ENCODE measurements around the gene TGM3. TPM values are rescaled to one million over a fixed set of nuclear protein-coding genes. Genes with fewer than 3 reads are reported as not detected.

TGM3 gene
- total RNA-seq, 1 donor from 2014 or later: not detected

GRCh38 chr20:2337142-2337541, 41.3 kb downstream of the TGM3 start:
- no peak for DNase-seq (ENCODE audit: low read depth, low spot score)

DNA sequence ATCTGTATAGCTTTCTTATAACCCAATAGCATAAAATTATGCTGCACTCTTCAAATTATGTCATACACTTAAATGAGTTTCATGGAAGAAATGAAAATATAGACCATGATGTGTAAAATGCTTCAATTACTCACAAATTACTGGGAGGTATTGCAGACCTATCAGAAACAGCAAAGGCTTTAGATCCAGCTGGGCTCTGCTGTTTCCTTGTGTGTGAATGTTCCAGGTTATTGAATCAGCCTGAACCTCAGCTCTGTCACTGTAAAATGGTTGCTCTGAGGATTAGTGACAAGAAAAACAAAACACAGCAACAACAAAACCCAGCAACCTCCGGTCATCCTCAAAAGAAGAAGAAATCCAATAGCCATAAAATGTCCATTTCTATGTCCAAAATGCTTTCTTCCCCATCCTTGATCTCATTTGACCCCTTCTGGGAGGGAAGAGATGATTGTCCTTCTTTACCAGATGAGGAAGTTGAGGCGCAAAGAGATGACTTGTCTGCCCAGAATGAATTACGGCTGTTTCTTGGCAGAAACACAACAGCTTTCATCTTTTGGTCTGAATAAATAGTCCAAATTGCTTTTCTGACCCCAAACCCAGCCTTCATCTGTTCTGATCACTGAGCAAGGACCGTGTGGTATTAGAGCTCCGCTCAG, 42.7 kb downstream of the TGM3 start:
- no peak for DNase-seq (ENCODE audit: low read depth, low spot score)

GRCh38 chr20:2340136-2340535, 44.3 kb downstream of the TGM3 start:
- no peak for DNase-seq (ENCODE audit: low read depth, low spot score)

DNA sequence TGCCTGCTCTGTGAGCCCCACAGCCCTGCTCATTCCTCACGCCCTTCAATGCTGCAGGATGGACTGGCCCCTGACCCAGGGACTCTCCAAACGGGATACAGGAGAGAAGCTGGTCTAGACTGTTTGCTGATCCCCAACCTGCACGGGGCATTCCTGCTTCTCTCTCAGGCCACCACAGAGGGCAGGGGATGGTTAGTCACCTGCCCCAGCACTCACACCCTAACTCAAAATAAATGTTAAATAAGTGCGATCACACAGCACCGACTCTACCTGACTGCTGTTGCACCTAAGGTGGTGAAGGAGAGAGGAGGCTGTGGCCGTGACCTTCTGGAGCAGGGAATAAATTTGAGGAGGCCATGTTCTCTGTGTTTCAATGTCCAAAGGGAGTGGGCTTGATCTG, 45.0 kb downstream of the TGM3 start:
- DNase-seq (ENCODE audit: low read depth, low spot score): no peak

DNA sequence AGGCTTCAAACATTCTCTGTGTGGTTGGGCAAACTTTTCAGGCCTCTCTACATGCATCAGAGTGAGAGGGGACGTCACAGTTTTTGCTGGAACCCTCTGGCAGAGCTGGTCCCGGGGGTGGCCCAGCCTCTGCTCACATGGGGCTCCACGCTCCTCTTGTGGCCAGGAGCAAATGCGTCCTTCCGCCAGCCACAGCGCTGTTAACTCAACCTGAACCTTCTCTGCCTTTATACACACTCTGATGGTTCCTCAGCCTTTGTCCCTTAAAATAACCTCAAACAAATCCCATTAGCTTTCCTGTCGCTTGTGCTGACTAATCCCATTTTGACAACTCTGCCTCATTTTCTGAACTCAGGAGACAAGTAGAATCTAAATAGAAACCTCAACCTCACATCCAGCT, 45.5 kb downstream of the TGM3 start:
- no peak for DNase-seq (ENCODE audit: low read depth, low spot score)

GRCh38 chr20:2342243-2342642, 46.4 kb downstream of the TGM3 start:
- no peak for DNase-seq (ENCODE audit: low read depth, low spot score)

DNA sequence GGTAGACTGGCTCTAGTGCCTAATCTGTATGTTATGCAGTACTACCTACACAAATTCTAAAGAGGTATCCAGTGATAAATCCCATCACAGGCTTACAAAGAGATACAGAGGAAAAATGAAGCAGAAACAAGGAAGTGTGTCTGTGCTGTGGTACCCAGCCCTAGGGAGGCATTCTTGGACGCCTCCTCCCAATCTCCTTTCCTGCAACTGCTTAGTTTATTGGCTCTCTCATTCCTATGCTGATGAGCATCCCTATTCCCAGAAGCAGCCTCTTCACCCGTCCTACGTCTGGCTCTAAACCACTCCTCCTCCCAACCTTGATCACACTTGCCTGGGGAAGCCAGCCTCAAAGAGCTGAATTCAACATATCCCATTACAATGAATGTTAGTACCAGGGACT, 50.4 kb downstream of the TGM3 start:
- no peak for DNase-seq (ENCODE audit: low read depth, low spot score)

DNA sequence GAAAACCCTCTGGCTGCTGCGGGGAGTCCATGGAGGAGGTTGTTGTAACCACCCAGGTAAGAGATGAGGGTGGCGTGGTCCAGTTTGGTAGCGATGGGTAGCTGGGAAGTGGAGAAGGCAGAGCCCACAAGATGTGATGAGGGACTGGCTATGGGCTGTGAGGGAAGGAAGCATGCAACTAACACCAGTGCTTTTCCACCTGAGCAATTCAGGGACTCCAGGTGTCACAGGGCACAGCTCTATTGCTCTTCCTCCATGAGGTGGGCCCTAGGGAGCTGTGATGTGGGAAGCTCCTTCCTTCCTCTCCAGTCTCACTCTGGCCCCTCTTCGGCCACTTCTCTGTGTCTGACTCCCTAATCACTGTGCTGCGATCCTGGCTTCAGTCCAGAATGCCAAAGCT, 52.5 kb downstream of the TGM3 start:
- DNase-seq (ENCODE audit: low read depth, low spot score): no peak

- DNase-seq (ENCODE audit: low read depth, low spot score): no peak
Observed at GRCh38 chr20:2349801-2350200, 54.0 kb downstream of the TGM3 start.

- DNase-seq (ENCODE audit: low read depth, low spot score): no peak
Observed at GRCh38 chr20:2350606-2351005, 54.8 kb downstream of the TGM3 start.

- DNase-seq (ENCODE audit: low read depth, low spot score): no peak
Observed at GRCh38 chr20:2353231-2353630, 57.4 kb downstream of the TGM3 start.

GRCh38 chr20:2357114-2357513, 61.3 kb downstream of the TGM3 start:
- no peak for DNase-seq (ENCODE audit: low read depth, low spot score)

- DNase-seq (ENCODE audit: low read depth, low spot score): no peak
Observed at GRCh38 chr20:2358006-2358405, 62.2 kb downstream of the TGM3 start.

DNA sequence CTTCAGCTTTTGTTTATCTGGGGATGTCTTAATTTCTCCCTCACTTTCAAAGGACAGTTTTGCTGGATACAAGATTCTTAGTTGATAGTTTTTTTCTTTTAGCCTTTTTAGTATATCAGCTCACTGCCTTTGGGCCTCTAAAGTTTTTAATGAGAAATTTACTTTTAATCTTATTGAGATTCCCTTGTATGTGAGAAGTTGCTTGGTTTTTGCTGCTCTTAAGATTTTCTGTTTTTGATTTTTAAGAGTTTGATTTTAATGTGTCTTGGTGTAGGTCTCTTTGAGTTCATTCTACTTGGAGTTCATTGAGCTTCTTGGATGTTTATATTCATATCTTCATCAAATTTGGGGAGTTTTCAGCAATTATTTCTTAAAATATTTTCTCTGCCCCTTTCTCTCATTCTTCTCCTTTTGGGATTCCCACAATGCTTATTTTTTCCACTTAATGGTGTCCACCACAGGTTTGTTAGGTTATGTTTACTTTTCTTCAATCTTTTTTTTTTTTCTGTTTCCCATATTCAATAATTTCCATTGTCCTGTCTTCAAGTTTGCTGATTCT, 65.3 kb downstream of the TGM3 start:
- no peak for DNase-seq (ENCODE audit: low read depth, low spot score)

GRCh38 chr20:2363187-2363586, 67.4 kb downstream of the TGM3 start:
- DNase-seq (ENCODE audit: low read depth, low spot score): no peak

DNA sequence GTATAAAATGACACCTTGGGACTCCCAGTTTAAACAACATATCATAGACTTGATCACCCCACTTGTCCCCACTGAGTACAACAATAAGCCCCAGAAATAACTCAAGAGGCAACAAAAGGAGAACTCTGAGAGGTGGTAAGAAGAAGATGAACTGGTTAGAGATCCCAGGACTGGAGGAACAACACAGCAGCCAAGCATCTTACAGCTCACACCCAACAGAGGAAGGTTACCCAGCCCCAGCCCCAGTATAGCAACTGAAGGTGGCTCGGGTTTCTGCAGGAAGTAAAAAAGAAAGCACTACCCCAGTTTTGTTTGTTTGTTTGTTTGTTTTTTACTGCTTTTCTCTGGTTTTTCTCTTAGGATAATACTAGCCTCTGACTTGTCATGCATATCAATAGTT, 67.8 kb downstream of the TGM3 start:
- no peak for DNase-seq (ENCODE audit: low read depth, low spot score)

GRCh38 chr20:2364044-2364443, 68.2 kb downstream of the TGM3 start:
- no peak for DNase-seq (ENCODE audit: low read depth, low spot score)

- DNase-seq (ENCODE audit: low read depth, low spot score): no peak
Observed at GRCh38 chr20:2365091-2365490, 69.3 kb downstream of the TGM3 start.

- DNase-seq (ENCODE audit: low read depth, low spot score): no peak
Observed at GRCh38 chr20:2365666-2366065, 69.9 kb downstream of the TGM3 start.

DNA sequence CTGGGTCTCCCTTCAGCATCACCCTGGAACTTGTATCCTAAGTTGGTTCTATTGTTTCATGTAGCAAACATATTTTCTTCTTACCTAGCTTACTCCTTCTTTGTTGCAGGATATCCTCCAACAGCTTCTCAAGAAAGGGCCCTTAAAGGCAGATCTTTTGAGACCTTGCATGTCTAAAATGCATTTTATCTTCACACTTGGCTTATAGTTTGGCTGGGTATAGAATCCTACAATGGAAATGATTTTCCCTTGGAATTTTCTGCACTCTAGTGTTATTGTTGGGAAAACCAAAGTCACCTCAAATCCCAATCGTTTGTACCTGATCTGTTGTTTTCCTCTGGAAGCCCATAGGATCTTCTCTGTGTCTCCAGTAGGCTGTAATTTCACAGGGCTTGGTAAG, 72.8 kb downstream of the TGM3 start:
- no peak for DNase-seq (ENCODE audit: low read depth, low spot score)

DNA sequence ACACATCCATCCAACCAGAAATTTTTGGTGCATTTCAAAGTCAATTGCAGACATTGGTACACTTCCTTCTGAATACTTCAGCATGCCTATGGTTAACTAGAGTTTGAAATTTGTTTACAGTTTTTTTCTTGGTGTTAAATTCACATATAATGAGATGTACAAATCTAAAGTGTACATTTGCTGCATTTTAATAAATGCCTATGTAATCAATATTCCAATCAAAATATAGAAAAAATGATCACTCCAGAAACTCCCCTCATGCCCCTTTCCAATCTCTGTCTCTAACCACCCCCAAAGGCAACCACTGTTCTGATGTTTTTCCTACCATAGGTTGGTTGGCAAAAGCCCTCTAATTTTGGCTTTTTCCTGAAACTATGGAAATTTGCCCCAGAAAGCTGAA, 77.3 kb downstream of the TGM3 start:
- DNase-seq (ENCODE audit: low read depth, low spot score): no peak

- no peak for DNase-seq (ENCODE audit: low read depth, low spot score)
Observed at GRCh38 chr20:2374346-2375125, 78.7 kb downstream of the TGM3 start.

DNA sequence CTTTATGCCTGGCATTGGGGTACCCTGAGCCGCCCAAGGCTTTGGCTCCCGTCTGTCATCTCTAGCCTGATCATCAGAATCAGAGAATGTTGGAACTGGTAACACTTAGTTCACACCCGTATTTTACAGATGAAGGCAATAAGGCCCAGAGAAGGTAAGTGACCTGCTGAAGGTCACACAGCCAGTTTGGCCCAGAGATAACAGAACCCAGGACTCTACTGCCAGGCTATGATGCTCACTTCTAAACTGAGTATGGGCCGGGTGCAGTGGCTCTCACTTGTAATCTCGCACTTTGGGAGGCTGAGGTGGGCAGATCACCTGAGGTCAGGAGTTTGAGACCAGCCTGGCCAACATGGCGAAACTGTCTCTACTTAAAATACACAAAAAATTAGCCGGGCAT, 83.1 kb downstream of the TGM3 start:
- no peak for DNase-seq (ENCODE audit: low read depth, low spot score)
